GM10266 (cell line): ENCODE results near the gene PVR.
"Not testable (repeated sequence)": the region's sequence is repeated elsewhere in the genome, so short reads cannot be mapped to it uniquely, and the experiment has no call there.

ENCODE experiments used
- DNase-seq: peaks from one replicate; pipeline ENCODE4 v3.0.0; 2012; ENCODE audit errors: extremely low spot score
- CTCF ChIP-seq: IDR thresholded peaks from 2 replicates; pipeline ENCODE4 v1.5.1; 2012; ENCODE audit warnings: mild to moderate bottlenecking, low read depth; ENCODE audit not compliant: control insufficient read depth, insufficient read depth; ENCODE audit errors: missing control alignments

Gene PVR

GRCh38 chr19:44705502-44706010 lies 61.8 kb downstream of the PVR start:
- no peak for TF ChIP-seq CTCF
- no peak for DNase-seq

GRCh38 chr19:44706506-44707236 lies 63.0 kb downstream of the PVR start:
- TF ChIP-seq CTCF: no peak
- DNase-seq: no peak

- TF ChIP-seq CTCF: no peak
- DNase-seq: no peak
These were observed 64.1 kb downstream of the PVR start for GRCh38 chr19:44707794-44708193.

- no peak for DNase-seq
- TF ChIP-seq CTCF: no peak
These were observed 65.2 kb downstream of the PVR start for GRCh38 chr19:44708940-44709339.

GRCh38 chr19:44709434-44710266 lies 65.9 kb downstream of the PVR start:
- DNase-seq: not testable (repeated sequence)

GRCh38 chr19:44710483-44710882 lies 66.8 kb downstream of the PVR start:
- TF ChIP-seq CTCF: no peak
- DNase-seq: no peak

- no peak for DNase-seq
- TF ChIP-seq CTCF: no peak
These were observed 69.3 kb downstream of the PVR start for GRCh38 chr19:44712864-44713515.
